Measurements from ENCODE around the gene NSFL1C. TPM values are rescaled to one million over a fixed set of nuclear protein-coding genes. Genes with fewer than 3 reads are reported as not detected.

The NSFL1C gene
- polyA plus RNA-seq, 1 donor (not counting 4 experiments of a cell fraction or from before 2014, with no cell fraction given), result 38.8 TPM

DNA sequence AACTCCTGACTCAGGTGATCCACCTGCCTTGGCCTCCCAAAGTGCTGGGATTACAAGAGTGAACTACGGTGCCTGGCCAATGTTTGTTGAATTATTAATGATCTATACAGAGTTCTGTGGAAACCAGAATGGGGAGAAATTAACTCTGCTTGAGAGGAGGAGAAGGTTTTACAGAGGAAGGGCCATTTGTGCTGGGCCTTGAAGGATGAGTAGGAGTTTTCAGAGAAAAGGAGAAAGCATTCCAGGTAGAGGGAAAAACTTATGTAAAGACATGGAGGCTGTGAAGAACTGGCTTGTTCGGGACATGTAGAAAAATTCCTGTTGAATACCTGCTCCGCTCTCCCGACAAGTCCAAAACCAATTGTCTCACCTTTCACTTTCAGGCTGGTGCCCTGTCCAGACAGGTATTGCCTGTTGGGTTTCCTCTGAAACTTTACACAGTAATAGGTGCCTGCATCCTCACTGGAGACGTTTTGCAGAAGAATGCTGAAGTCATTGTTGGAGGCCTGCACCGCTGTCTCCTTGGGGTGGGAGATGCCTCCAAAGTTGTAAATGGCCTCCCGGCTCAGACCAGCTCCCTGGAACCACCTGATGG is 11.3 kb upstream of the NSFL1C start:
- H3K9ac ChIP-seq (ENCODE audit: control insufficient read depth, extremely low read depth, insufficient read depth, low read length), result peak overlapping the region; percentile 75
- peak overlapping the region; percentile 88 for H3K4me2 ChIP-seq (ENCODE audit: control insufficient read depth, extremely low read depth, insufficient read depth, low read depth, low read length)
- H3K4me3 ChIP-seq (ENCODE audit: control insufficient read depth in 2 of 3, extremely low read depth in 1 of 3, insufficient read depth in 2 of 3, low read depth in 1 of 3, low read length in 3 of 3), result peak overlapping the region; percentile 45 to 56 (median 53)
- peak overlapping the region; percentile 96 for H3K27ac ChIP-seq (ENCODE audit: control insufficient read depth, insufficient read depth, low read length)
- dilution Hi-C loops (cut with MboI; ENCODE audit: extremely low pct_ligation_motif_present, low sequenced_read_pairs), result no loop called here
- H3K9me3 ChIP-seq (ENCODE audit: control insufficient read depth, low read depth, low read length), result no peaks in the 10 kb centered on the region
- no peak for TF ChIP-seq EZH2 (IDR thresholded peaks at IDR 0.05; ENCODE audit: low read length)
- TF ChIP-seq, protein P1, sequence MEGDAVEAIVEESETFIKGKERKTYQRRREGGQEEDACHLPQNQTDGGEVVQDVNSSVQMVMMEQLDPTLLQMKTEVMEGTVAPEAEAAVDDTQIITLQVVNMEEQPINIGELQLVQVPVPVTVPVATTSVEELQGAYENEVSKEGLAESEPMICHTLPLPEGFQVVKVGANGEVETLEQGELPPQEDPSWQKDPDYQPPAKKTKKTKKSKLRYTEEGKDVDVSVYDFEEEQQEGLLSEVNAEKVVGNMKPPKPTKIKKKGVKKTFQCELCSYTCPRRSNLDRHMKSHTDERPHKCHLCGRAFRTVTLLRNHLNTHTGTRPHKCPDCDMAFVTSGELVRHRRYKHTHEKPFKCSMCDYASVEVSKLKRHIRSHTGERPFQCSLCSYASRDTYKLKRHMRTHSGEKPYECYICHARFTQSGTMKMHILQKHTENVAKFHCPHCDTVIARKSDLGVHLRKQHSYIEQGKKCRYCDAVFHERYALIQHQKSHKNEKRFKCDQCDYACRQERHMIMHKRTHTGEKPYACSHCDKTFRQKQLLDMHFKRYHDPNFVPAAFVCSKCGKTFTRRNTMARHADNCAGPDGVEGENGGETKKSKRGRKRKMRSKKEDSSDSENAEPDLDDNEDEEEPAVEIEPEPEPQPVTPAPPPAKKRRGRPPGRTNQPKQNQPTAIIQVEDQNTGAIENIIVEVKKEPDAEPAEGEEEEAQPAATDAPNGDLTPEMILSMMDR (optimal IDR thresholded peaks at IDR 0.05 in 1 of 3, IDR thresholded peaks at IDR 0.05 in 1 of 3, conservative IDR thresholded peaks at IDR 0.05 in 1 of 3; ENCODE audit: extremely low read depth in 1 of 3, insufficient read depth in 2 of 3, low read length in 3 of 3), result no peak
- peaks cover 2% of the 10 kb centered on the region for H3K79me2 ChIP-seq (ENCODE audit: control insufficient read depth, insufficient read depth, low read length)
- H3K9me1 ChIP-seq (ENCODE audit: control insufficient read depth, extremely low read depth, insufficient read depth, low read length), result no peaks in the 10 kb centered on the region
- no peaks in the 10 kb centered on the region for H3K36me3 ChIP-seq (ENCODE audit: control insufficient read depth in 2 of 2, extremely low read depth in 1 of 2, insufficient read depth in 2 of 2, low read length in 2 of 2)
- H4K20me1 ChIP-seq (ENCODE audit: control insufficient read depth, extremely low read depth, insufficient read depth, low read length), result no peaks in the 10 kb centered on the region
- H2AFZ ChIP-seq (ENCODE audit: control insufficient read depth, low read length), result no peak overlapping the region
- H3K4me1 ChIP-seq (ENCODE audit: control insufficient read depth, extremely low read depth, insufficient read depth, low read length), result peaks cover 35% of the 10 kb centered on the region
- H3K27me3 ChIP-seq (ENCODE audit: control insufficient read depth, extremely low read depth, insufficient read depth, low read length), result no peaks in the 10 kb centered on the region
- peak; percentile 88 for DNase-seq (ENCODE audit: low read depth, low spot score)
- no peak for FAIRE-seq

DNA sequence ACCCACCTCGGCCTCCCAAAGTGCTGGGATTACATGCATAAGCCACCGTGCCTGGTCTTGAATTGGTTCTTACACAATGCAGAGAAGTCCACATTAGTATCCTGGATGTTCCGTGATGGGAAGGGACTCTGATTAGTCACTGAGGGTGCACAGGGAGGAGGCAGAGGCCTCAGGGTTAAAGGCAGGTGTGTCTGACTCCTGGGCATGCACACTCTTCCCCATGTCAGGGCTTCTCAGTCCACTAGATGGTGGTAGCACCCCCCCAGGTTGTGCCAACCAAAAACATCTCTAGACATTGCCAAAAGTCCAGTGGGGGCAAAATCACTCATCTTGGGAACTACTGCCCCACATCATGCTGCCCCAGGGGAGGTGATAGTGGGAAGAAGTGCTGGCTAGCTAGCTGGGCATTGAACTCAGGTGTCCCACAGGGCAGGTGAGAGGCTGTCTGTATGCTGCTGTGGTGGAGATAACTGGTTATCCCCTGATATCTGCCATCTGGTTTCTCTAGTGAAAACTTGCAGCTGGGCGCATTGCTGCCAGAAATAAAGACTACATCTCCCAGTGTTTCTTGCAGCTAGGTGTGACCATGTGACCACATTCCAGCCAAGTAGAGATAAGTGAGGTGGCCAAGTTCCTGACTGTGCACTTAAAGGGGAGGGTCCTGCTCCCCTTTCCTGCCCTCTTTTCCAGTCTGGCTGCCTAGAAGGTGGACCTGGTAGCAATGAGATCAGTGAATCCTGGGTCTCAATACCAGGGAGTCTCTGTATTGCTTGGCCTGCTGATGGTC is 8.4 kb upstream of the NSFL1C start:
- DNase-seq (ENCODE audit: low read depth, low spot score) (peak; percentile 94), FAIRE-seq (peak; percentile 92)
- H3K4me1 ChIP-seq (ENCODE audit: control insufficient read depth, extremely low read depth, insufficient read depth, low read length), result peaks cover 45% of the 10 kb centered on the region
- H3K9ac ChIP-seq (ENCODE audit: control insufficient read depth, extremely low read depth, insufficient read depth, low read length), result no peak overlapping the region
- peaks cover 2% of the 10 kb centered on the region for H3K79me2 ChIP-seq (ENCODE audit: control insufficient read depth, insufficient read depth, low read length)
- no peaks in the 10 kb centered on the region for H4K20me1 ChIP-seq (ENCODE audit: control insufficient read depth, extremely low read depth, insufficient read depth, low read length)
- no peak for TF ChIP-seq EZH2 (IDR thresholded peaks at IDR 0.05; ENCODE audit: low read length)
- TF ChIP-seq, protein P1 (optimal IDR thresholded peaks at IDR 0.05 in 1 of 3, IDR thresholded peaks at IDR 0.05 in 1 of 3, conservative IDR thresholded peaks at IDR 0.05 in 1 of 3; ENCODE audit: extremely low read depth in 1 of 3, insufficient read depth in 2 of 3, low read length in 3 of 3), result peak; percentile 85 to 88 (median 88)
- dilution Hi-C loops (cut with MboI; ENCODE audit: extremely low pct_ligation_motif_present, low sequenced_read_pairs), result no loop called here
- H3K36me3 ChIP-seq (ENCODE audit: control insufficient read depth in 2 of 2, extremely low read depth in 1 of 2, insufficient read depth in 2 of 2, low read length in 2 of 2), result no peaks in the 10 kb centered on the region
- no peak overlapping the region for H3K4me2 ChIP-seq (ENCODE audit: control insufficient read depth, extremely low read depth, insufficient read depth, low read depth, low read length)
- no peaks in the 10 kb centered on the region for H3K9me1 ChIP-seq (ENCODE audit: control insufficient read depth, extremely low read depth, insufficient read depth, low read length)
- H2AFZ ChIP-seq (ENCODE audit: control insufficient read depth, low read length), result no peak overlapping the region
- H3K9me3 ChIP-seq (ENCODE audit: control insufficient read depth, low read depth, low read length), result no peaks in the 10 kb centered on the region
- H3K4me3 ChIP-seq (ENCODE audit: control insufficient read depth in 2 of 3, extremely low read depth in 1 of 3, insufficient read depth in 2 of 3, low read depth in 1 of 3, low read length in 3 of 3), result no peak overlapping the region
- peak overlapping the region; percentile 10 for H3K27ac ChIP-seq (ENCODE audit: control insufficient read depth, insufficient read depth, low read length)
- H3K27me3 ChIP-seq (ENCODE audit: control insufficient read depth, extremely low read depth, insufficient read depth, low read length), result no peaks in the 10 kb centered on the region
